ENCODE results near the gene COL2A1.

COL2A1 gene

DNA sequence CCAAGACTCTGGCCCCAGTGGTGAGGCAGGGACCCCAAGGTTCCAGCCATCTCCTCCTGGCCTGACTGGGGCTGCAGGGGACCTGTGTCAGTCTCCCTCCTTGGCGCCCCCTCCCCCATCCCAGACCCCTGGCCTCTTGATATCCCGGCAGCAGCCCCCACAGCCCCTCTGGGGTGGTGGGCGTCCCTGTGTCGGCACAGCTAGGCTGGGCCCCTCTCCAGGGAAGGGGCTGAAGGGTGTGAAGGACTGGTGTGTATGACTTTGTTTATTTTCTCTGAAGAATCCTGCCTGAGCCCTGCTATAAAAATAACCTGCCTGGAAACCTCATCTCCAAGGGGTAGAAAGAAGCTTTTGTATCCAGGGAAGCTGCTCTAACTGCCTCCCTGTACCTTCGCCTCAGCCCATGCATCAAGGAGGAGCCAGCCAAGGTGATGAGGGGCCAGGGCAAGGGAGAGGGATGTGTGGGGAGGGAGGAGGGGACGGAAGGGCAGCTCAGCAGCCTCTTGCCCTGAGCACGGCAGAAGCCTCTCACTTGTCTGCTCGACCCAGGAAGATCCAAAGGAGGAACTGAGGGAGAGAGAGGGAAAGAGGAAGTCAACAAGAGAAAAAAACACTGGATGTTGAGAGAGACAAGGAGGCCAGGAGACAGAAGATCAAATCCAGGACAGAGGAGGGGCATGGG is 25.4 kb upstream of the COL2A1 start:
- no peak for DNase-seq

DNA sequence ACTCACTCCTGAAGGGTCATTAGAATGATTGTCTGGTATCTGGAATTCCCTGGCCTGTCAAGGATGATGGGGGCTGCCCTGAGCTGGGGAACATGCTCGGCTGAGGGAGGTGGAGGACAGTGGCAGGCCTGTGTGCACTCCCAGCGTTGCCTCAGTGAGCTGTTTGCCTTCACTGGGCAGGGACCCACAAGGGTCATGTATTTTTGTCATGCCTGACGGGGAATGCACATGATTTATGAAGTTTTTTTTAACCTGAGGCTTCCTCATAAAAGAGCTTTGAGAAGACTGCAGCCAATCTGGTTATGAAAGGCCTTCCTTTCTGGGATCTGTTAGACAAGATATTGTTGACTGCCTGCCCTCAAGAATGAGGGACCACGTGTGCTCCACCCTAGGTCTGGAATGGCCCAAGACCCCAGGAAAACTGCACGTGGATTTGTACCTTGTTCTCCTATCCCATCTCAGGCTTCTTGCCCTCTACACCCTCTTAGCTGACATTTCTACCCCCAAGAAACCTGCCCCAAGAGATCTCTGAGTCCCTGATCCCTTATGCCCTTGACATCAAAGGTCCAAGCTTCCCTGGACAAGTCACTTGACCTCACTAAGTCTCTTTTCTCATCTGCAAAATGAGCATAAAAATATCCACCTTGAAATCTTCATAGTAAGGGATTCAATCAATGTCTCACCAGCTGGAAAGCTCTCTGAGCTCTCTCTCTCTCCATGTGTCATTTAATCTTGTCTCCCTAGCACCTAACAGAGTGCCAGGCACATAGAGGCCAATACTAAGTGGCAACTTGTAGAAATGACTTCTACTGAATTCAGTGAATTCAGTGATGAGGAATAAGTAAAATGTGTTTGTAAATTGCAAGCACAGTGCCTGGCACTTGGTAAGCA is 24.5 kb upstream of the COL2A1 start:
- no peak for DNase-seq

- DNase-seq, result no peak
Measured at GRCh38 chr12:48027183-48028002, 23.1 kb upstream of the COL2A1 start.

- no peak for DNase-seq
Measured at GRCh38 chr12:48026060-48026827, 22.0 kb upstream of the COL2A1 start.

DNA sequence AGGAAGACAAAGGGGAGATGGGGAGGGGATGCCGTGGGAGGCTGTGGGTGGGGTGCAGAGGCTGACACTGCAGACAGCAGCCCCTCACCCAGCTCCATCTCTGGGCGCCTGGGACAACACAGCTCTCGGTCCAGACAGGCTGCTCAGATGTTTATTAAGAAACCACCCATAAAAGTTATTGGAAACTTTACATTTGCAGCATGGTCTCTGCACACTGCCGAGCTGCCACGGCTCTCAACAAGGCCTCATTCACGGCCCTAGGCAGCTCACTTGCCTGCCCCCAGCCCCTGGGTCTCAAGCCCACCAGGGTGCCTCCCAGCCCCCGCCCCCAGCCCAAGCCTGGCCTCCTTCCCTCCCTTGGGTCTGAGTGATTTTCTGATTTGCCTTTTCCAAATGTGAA is 21.0 kb upstream of the COL2A1 start:
- DNase-seq, result no peak

GRCh38 chr12:48024735-48025134 is 20.5 kb upstream of the COL2A1 start:
- DNase-seq, result no peak

- DNase-seq, result no peak
Measured at GRCh38 chr12:48023386-48023785, 19.1 kb upstream of the COL2A1 start.

- no peak for DNase-seq
Measured at GRCh38 chr12:48022676-48023385, 18.6 kb upstream of the COL2A1 start.

GRCh38 chr12:48022180-48022521 is 17.9 kb upstream of the COL2A1 start:
- DNase-seq, result no peak

DNA sequence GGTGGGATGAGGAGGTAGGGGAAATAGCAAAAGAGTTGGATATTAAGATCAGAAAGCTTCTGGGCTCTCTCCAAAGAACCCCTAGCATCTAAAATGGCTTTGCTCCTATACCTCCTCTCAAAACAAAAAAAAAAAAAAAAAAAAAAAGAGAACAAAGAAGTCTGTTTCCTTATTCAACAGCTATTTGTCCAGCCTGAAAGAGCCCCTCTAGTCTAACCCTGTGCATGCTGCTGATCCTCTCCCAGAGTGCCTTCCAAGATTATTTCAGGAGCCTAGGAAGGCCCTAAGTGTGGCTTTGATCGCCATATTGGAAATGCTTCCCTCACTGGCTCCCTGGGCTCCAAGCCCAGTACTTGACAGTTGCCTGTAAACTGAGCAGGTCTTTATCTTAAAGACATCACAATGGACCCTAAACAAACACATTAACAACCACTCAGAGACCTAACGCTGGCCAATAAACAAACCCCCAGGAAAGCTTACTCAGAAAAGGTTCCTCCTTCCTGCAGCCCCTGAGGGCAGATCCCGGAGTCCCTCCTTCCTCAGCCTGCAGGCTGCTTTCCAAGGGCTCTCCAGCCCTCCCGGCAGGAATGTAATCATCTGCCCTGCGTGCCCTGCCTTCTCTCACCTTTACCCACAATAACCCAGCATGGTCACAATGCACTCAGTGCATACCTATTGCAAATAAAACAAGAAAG is 17.4 kb upstream of the COL2A1 start:
- no peak for DNase-seq

GRCh38 chr12:48019639-48020265 is 15.5 kb upstream of the COL2A1 start:
- no peak for DNase-seq

- DNase-seq, result no peak
Measured at GRCh38 chr12:48018618-48018995, 14.3 kb upstream of the COL2A1 start.

- no peak for DNase-seq
Measured at GRCh38 chr12:48017921-48018617, 13.8 kb upstream of the COL2A1 start.

- no peak for DNase-seq
Measured at GRCh38 chr12:48017496-48017895, 13.2 kb upstream of the COL2A1 start.

DNA sequence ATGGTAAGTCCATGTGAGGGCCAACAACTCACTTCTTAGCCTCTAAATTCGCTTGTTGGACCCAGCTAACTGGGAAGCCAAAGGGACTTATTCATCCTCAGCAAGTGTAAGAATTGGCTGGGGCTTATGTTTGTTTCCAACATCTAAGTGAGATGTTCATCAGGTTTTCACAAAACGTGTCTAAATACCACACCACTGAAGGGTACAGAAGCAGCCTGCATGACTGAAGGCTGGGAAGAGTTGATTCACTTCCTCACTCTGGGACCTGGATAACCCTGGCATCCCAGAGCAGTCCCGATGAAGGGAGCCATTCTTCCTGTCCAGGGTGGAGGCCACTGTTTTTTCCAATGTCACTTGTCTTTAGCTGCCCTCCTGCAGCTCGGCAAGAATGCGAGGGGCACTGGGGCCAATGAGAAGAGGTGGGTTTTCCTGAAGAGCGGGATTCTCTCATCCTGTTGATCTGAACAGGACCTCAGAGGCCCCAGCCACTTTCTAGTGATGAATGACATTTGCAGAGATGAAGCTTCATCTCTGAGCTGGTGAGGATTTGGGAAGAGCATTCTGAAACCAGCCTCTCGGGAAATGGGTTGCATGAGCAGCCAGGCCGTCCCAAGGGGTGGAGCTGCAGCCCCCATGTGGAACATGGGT is 12.2 kb upstream of the COL2A1 start:
- no peak for DNase-seq

GRCh38 chr12:48015954-48016353 is 11.7 kb upstream of the COL2A1 start:
- DNase-seq, result no peak

GRCh38 chr12:48015129-48015528 is 10.9 kb upstream of the COL2A1 start:
- no peak for DNase-seq

DNA sequence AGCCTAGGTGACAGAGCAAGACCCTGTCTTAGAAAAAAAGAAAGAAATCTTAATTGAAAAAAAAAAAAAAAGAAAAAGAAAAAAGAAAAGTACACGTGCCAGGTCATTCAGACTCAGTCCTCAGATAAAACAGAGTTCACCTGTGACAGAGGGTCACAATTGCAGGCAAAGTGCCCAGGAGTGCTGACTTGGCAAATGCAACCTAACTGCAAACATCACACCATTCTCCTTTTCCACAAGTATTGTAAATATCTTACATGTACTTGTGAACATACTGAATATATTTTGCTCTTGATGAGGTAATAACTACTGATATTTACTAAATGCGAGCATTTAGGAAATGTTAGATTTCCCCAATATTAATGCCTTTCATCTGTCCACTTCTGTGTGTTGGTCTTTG is 9.0 kb upstream of the COL2A1 start:
- no peak for DNase-seq

DNA sequence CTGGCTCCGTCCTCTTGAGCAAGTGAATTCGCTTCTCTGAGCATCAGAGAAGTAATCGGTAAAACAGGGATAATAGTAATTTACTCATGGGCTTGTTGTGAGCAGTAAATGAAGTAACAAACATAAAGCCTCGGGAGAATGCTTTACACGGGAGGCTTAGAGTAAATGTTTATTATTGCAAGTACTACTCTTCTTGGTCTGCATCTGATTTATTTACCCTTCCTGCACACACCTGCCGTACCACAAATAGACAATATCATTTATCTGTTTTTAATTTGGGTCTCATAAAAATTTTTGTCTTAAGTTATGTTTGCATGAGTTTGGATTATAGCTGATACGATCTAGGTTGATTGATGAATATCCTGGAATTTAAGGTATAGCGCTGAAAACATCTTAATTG is 7.8 kb upstream of the COL2A1 start:
- no peak for DNase-seq

All from NCI-H446 (cell line).